Ascending aorta (tissue), 2 donors: ENCODE results near the gene DNAJC3. TPM values are rescaled to one million over a fixed set of nuclear protein-coding genes. Genes with fewer than 3 reads are reported as not detected.
"Not testable (repeated sequence)": the region's sequence is repeated elsewhere in the genome, so short reads cannot be mapped to it uniquely, and the experiment has no call there.

Source experiments
- DNase-seq, 2 donors: peaks; one replicate each; pipeline ENCODE4 v3.0.0-alpha.2; 2019; ENCODE audit warnings: low spot score in 2 of 2
- H3K27ac ChIP-seq, 2 donors: fragments of 200-600 bp; sonication (generic); one replicate each; pipeline ENCODE4 v1.5.1; 2016 to 2017; ENCODE audit warnings: mild to moderate bottlenecking in 1 of 2
- H3K27me3 ChIP-seq: fragments of 200-600 bp; sonication (generic); one replicate; pipeline ENCODE4 v1.5.1; 2017
- H3K36me3 ChIP-seq, 2 donors: fragments of 200-600 bp; sonication (generic); one replicate each; pipeline ENCODE4 v1.5.1; 2016
- H3K4me1 ChIP-seq, 2 donors: fragments of 200-600 bp; sonication (generic); one replicate each; pipeline ENCODE4 v1.5.1; 2016 to 2017; ENCODE audit warnings: mild to moderate bottlenecking in 1 of 2
- H3K4me3 ChIP-seq, 2 donors: fragments of 200-600 bp; sonication (generic); one replicate each; pipeline ENCODE4 v1.5.1; 2016 to 2017; ENCODE audit warnings: mild to moderate bottlenecking in 1 of 2
- H3K9me3 ChIP-seq, 2 donors: fragments of 200-600 bp; sonication (generic); one replicate each; pipeline ENCODE4 v1.5.1; 2016
- CTCF ChIP-seq, 3 experiments: fragments of 200-600 bp in 2 of 3; fragments of 450-650 bp in 1 of 3; sonication (generic) in 2 of 3; IDR thresholded peaks; one replicate each; pipeline ENCODE4 v1.5.1; 2016 to 2019; ENCODE audit warnings: antibody characterized with exemption in 3 of 3, mild to moderate bottlenecking in 1 of 3, moderate library complexity in 1 of 3
- intact Hi-C: fragments of 100-400 bp; cut with DNase I; formaldehyde crosslinking; loops from one replicate; pipeline ENCODE4 v1.15.1; 2023
- total RNA-seq: library from RNA; depleted of rRNA; stranded (reverse); fragments of >200 nt; gene quantifications from one replicate; pipeline ENCODE4 v1.1.0, GENCODE V29; 2016

The DNAJC3 gene
- total RNA-seq, 1 donor from 2014 or later, result 44.3 TPM

DNA sequence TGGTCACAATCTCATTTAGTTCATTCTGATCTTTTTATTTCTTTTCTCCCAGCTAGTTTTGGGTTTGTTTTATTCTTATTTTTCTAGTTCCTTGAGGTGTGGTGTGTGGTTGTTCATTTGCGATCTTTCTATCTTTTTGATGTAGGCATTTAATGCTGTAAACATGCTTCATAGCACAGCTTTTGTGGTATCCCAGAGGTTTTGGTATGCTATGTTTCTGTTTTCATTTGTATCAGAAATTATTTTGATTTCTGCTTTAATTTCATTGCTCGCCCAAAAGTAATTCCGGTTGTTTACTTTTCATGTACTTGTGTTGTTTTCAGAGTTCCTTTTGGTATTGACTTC lies 12.6 kb downstream of the DNAJC3 start:
- Histone ChIP-seq H3K27ac (no peak overlapping the region), H3K4me3 (no peak overlapping the region), H3K36me3 (no peaks in the 10 kb centered on the region), H3K9me3 (no peaks in the 10 kb centered on the region), H3K27me3 (no peaks in the 10 kb centered on the region), H3K4me1 (no peaks in the 10 kb centered on the region)
- no peak for TF ChIP-seq CTCF (IDR thresholded peaks at IDR 0.05)
- no peak for DNase-seq
- intact Hi-C loops, result no loop called here

DNA sequence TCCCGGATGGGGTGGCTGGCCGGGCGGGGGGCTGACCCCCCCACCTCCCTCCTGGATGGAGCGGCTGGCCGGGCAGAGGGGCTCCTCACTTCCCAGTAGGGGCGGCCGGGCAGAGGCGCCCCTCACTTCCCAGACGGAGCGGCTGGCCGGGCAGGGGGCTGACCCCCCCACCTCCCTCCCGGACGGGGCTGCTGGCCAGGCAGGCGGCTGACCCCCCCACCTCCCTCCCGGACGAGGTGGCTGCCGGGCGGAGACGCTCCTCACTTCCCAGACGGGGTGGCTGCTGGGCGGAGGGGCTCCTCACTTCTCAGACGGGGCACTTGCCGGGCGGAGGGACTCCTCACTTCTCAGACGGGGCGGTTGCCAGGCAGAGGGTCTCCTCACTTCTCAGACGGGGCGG lies 14.0 kb downstream of the DNAJC3 start:
- H3K27ac ChIP-seq, H3K4me3 ChIP-seq, H3K4me1 ChIP-seq, intact Hi-C loops, H3K36me3 ChIP-seq, H3K27me3 ChIP-seq, H3K9me3 ChIP-seq, DNase-seq: not testable (repeated sequence)

DNA sequence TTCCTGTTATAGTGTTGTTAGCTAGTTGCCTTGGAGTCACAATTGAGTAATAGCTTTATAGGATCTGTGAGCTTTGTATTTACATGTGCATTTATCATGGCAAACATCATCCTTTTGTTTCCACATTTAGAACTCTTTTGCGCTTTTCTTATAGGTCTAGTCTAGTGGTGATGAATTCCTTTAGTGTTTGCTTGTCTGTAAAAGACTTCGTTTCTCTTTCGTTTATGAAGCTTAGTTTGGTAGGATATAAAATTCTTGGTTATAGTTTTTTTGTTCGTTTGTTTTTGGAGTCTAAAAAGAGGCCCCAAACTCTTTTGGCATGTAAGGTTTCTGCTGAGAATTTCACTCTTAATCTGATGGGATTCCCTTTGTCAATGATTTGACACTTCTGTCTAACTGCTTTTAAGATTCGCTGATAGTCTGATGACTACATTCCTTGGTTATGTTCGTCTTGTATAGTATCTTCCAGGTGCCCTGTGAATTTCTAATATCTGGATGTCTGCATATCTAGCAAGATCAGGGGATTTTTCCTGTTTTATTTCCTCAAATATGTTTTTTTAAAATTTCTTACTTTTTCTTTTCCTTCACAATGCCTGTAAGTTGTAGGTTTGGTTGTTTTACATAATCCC lies 20.2 kb downstream of the DNAJC3 start:
- DNase-seq, result no peak
- H3K36me3 ChIP-seq, result no peaks in the 10 kb centered on the region
- no peak overlapping the region for H3K4me3 ChIP-seq
- intact Hi-C loops, result no loop called here
- H3K27me3 ChIP-seq, result no peaks in the 10 kb centered on the region
- H3K9me3 ChIP-seq, result peaks cover 6 to 11% of the 10 kb centered on the region in 2 donors
- H3K27ac ChIP-seq, result no peak overlapping the region
- TF ChIP-seq CTCF (IDR thresholded peaks at IDR 0.05), result no peak
- no peaks in the 10 kb centered on the region for H3K4me1 ChIP-seq

DNA sequence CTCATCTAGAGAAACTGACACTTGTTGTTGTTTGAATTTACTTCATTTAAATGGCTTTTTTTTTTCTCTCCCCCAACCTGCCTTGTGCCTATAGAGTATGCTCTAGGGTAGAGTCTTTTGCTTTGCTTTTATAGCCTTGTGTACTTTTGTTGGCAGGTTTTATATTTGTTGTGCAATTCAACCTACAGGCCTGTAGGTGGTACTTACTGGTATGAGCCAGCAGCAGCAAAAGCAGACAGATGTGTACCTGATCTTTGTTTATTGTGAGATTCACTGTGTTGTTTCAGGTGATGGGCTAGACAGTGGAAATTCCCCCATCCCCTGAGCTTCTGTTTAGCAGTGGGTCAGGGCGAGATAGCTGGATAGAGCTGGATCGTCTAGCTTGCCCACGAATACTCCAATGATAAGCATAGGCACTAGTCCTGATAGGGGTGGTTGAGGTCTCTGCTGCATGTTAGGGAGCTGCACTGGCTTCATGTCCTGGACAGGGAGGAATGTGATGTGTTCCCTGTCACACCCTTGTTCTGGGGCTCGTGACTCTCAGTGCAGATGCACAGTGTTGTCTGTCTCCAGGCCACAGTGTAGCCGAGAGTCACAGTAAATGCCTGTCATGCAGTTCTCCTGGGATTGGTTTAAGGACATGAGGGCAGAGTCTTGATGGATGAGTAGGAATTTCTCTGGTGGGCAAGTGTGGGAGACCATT lies 21.3 kb downstream of the DNAJC3 start:
- no peak overlapping the region for H3K4me3 ChIP-seq
- H3K9me3 ChIP-seq, result peaks cover 6 to 11% of the 10 kb centered on the region in 2 donors
- intact Hi-C loops, result no loop called here
- no peaks in the 10 kb centered on the region for H3K4me1 ChIP-seq
- H3K36me3 ChIP-seq, result no peaks in the 10 kb centered on the region
- DNase-seq, result no peak
- H3K27ac ChIP-seq, result no peak overlapping the region
- H3K27me3 ChIP-seq, result no peaks in the 10 kb centered on the region
- no peak for TF ChIP-seq CTCF (IDR thresholded peaks at IDR 0.05)

- intact Hi-C loops, result no loop called here
- no peaks in the 10 kb centered on the region for H3K36me3 ChIP-seq
- no peak for TF ChIP-seq CTCF (IDR thresholded peaks at IDR 0.05)
- H3K9me3 ChIP-seq, result no peaks in the 10 kb centered on the region
- H3K4me1 ChIP-seq, result no peaks in the 10 kb centered on the region
- no peak overlapping the region for H3K4me3 ChIP-seq
- H3K27me3 ChIP-seq, result no peaks in the 10 kb centered on the region
- no peak overlapping the region for H3K27ac ChIP-seq
- no peak for DNase-seq
Measured at GRCh38 chr13:95703576-95703975, 26.6 kb downstream of the DNAJC3 start.

GRCh38 chr13:95704510-95704909 lies 27.6 kb downstream of the DNAJC3 start:
- no peaks in the 10 kb centered on the region for H3K27me3 ChIP-seq
- TF ChIP-seq CTCF (IDR thresholded peaks at IDR 0.05), result no peak
- no peaks in the 10 kb centered on the region for H3K9me3 ChIP-seq
- H3K4me1 ChIP-seq, result no peaks in the 10 kb centered on the region
- H3K36me3 ChIP-seq, result no peaks in the 10 kb centered on the region
- H3K4me3 ChIP-seq, result no peak overlapping the region
- intact Hi-C loops, result no loop called here
- H3K27ac ChIP-seq, result no peak overlapping the region
- no peak for DNase-seq
